Mucosa of descending colon (tissue), 3 donors: ENCODE results near the gene MARCHF2. TPM values are rescaled to one million over a fixed set of nuclear protein-coding genes. Genes with fewer than 3 reads are reported as not detected.

Experiments
- ATAC-seq: fragments of 200-7000 bp; cut with Tn5 transposase; one replicate; pipeline ENCODE4 v1.9.1; 2020; ENCODE audit warnings: mild to moderate bottlenecking, moderate library complexity
- DNase-seq, 3 donors: peaks; one replicate each; pipeline ENCODE4 v3.0.0-alpha.2; 2020
- H3K36me3 ChIP-seq: fragments of 200-600 bp; one replicate; pipeline ENCODE4 v1.8.0; 2021; ENCODE audit warnings: low read depth, mild to moderate bottlenecking
- H3K4me1 ChIP-seq: fragments of 200-600 bp; one replicate; pipeline ENCODE4 v1.8.0; 2021; ENCODE audit warnings: low read depth, mild to moderate bottlenecking
- H3K4me3 ChIP-seq: fragments of 200-600 bp; one replicate; pipeline ENCODE4 v1.8.0; 2021; ENCODE audit warnings: mild to moderate bottlenecking
- H3K9me3 ChIP-seq: fragments of 200-600 bp; one replicate; pipeline ENCODE4 v1.8.0; 2021; ENCODE audit warnings: mild to moderate bottlenecking
- intact Hi-C, 2 donors: fragments of 100-400 bp; cut with DNase I in 1 of 2; cut with micrococcal nuclease in 1 of 2; formaldehyde crosslinking; loops; one replicate each; pipeline versions ENCODE4 v1.11.0 to v1.11.1; 2022; cut with DNase I, micrococcal nuclease
- total RNA-seq, 3 donors: library from RNA; stranded (reverse); fragmentation: NEBNext Ultra II Directional in 2 of 3; extraction: Animal tissue kit (Norgen Biotek cat#: 25700) in 2 of 3; gene quantifications; one replicate each; pipeline versions ENCODE4 v1.2.1 to v1.2.4, GENCODE V29; 2021 to 2023
- TF ChIP-seq, protein P1 (sequence below): fragments of 200-600 bp; IDR thresholded peaks from one replicate; pipeline ENCODE4 v1.8.0; 2022; ENCODE audit warnings: antibody characterized with exemption, mild to moderate bottlenecking
- donor health status: DM: no; HTN: no; CAD: no; lungs with moderate emphysema.
- donor health status: DM: no; HTN: no; CAD: no.
- donor health status: DM: no; HTN: yes; CAD: no.

Gene MARCHF2
- total RNA-seq, 3 donors from 2014 or later: 27.2 to 62.0 (median 33.8) TPM

DNA sequence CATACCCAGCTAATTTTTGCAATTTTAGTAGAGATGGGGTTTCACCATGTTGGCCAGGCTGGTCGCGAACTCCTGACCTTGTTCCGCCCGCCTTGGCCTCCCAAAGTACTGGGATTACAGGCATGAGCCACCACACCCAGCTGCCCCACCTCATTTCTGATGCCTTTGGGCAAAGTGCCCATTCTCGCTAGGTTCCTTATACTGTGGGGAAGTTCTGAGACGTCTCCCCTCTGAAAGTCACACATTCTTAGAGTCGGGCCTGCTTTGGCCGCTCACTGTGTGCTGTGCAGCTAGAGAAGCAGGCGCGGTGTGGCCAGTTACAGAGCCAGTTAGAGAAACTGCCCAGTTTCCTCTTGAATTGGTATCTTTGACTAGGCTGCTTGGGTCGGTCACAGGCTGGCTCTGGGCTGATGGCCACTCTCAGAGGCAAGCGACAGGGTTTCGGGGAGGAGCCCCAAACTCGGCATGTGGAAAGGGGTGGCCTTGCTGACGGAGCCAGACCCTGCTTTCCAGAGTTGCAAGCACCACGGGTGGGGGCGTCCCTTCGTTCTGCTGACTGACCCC lies 71.3 kb downstream of the MARCHF2 start:
- H3K4me1 ChIP-seq: no peaks in the 10 kb centered on the region
- peaks cover 20% of the 10 kb centered on the region for H3K36me3 ChIP-seq
- TF ChIP-seq, protein P1, sequence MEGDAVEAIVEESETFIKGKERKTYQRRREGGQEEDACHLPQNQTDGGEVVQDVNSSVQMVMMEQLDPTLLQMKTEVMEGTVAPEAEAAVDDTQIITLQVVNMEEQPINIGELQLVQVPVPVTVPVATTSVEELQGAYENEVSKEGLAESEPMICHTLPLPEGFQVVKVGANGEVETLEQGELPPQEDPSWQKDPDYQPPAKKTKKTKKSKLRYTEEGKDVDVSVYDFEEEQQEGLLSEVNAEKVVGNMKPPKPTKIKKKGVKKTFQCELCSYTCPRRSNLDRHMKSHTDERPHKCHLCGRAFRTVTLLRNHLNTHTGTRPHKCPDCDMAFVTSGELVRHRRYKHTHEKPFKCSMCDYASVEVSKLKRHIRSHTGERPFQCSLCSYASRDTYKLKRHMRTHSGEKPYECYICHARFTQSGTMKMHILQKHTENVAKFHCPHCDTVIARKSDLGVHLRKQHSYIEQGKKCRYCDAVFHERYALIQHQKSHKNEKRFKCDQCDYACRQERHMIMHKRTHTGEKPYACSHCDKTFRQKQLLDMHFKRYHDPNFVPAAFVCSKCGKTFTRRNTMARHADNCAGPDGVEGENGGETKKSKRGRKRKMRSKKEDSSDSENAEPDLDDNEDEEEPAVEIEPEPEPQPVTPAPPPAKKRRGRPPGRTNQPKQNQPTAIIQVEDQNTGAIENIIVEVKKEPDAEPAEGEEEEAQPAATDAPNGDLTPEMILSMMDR: no peak
- peak; percentile 40 to 54 (median 51) for DNase-seq
- peak; percentile 34 for ATAC-seq
- intact Hi-C loops: loop anchor here in 1 of 2 donors (10.0 kb wide), 1 partner anchor 130 kb away; no protein-coding TSS in a partner anchor
- H3K4me3 ChIP-seq: no peak overlapping the region
- no peaks in the 10 kb centered on the region for H3K9me3 ChIP-seq

DNA sequence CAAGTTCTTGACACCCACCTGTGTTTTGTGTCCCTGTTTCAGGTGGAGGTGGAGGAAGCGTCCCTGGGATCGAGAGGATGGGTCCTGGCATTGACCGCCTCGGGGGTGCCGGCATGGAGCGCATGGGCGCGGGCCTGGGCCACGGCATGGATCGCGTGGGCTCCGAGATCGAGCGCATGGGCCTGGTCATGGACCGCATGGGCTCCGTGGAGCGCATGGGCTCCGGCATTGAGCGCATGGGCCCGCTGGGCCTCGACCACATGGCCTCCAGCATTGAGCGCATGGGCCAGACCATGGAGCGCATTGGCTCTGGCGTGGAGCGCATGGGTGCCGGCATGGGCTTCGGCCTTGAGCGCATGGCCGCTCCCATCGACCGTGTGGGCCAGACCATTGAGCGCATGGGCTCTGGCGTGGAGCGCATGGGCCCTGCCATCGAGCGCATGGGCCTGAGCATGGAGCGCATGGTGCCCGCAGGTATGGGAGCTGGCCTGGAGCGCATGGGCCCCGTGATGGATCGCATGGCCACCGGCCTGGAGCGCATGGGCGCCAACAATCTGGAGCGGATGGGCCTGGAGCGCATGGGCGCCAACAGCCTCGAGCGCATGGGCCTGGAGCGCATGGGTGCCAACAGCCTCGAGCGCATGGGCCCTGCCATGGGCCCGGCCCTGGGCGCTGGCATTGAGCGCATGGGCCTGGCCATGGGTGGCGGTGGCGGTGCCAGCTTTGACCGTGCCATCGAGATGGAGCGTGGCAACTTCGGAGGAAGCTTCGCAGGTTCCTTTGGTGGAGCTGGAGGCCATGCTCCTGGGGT lies 72.7 kb downstream of the MARCHF2 start:
- DNase-seq: peak in 1 of 3 donors; percentile 21
- Histone ChIP-seq H3K9me3 (no peaks in the 10 kb centered on the region), H3K36me3 (peaks cover 20% of the 10 kb centered on the region), H3K4me1 (no peaks in the 10 kb centered on the region), H3K4me3 (no peak overlapping the region)
- TF ChIP-seq, protein P1: no peak
- ATAC-seq: no peak
- intact Hi-C loops: loop anchor here in 1 of 2 donors (10.0 kb wide), 1 partner anchor 131 kb away; no protein-coding TSS in a partner anchor

DNA sequence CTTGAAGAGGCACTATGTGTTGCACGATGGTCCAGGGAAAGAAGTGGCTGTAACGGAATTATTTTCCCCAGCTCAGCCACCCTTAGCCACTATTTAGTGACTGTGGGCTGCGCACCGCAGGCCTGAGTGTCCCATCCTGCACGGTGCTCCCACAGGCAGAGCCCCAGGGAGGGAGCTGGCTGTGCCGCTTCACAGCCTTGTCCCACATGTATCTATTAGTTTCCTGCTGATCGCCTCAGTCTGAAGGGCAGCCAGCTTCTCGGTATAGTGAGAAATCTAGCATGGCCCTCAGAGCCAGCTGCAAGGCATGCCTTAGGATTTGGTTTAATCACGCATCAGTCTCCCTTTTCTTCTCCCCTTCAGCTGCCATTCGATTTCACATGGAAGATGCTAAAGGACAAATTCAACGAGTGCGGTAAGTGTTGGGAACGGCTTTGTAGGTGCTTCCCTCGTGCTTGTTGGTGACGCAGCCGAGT lies 73.6 kb downstream of the MARCHF2 start:
- intact Hi-C loops: loop anchor here in 1 of 2 donors (10.0 kb wide), 1 partner anchor 132 kb away; no protein-coding TSS in a partner anchor
- Histone ChIP-seq H3K4me3 (no peak overlapping the region), H3K36me3 (peaks cover 20% of the 10 kb centered on the region), H3K9me3 (no peaks in the 10 kb centered on the region), H3K4me1 (no peaks in the 10 kb centered on the region)
- ATAC-seq (no peak), DNase-seq (peak in 2 of 3 donors; percentile 15 to 23)
- TF ChIP-seq, protein P1: no peak

DNA sequence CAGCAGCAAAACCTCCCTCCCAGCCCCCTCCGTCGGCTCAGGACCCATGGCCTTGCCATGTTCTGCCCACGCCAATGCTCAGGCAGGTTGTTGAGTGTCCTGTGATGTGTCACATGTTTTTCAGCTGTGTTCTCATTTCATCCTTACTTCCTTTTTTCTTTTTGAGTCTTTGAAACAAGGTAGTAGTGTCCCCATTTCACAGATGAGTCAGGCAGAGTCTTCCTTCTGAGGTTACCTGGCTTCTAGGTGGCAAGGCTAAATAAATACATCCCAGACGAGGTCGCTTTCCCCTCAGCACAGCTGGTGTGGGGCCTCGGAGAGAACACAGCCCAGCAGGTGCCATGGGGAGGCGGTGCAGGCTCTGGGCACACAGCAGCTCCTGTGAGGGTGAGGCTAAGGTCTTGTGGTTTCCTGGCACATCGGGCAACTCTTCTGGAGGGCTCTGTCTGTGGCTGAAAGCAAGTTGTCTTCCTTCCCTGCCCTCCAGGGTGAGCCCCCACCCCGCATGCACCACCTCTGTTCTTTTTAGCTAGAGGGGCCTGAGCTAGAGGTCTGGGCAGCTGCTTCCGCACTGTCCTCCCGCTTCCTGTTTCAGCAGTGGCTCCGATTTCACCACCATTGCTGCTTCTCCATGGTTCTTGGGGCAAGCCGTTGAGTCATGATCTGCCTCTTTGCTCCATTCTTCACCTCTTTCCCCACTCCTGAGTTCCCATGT lies 74.2 kb downstream of the MARCHF2 start:
- DNase-seq (peak in 2 of 3 donors; percentile 31 to 62), ATAC-seq (peak; percentile 33)
- Histone ChIP-seq H3K4me1 (no peaks in the 10 kb centered on the region), H3K4me3 (no peak overlapping the region), H3K9me3 (no peaks in the 10 kb centered on the region), H3K36me3 (peaks cover 20% of the 10 kb centered on the region)
- TF ChIP-seq, protein P1: no peak
- intact Hi-C loops: loop anchor here in 1 of 2 donors (10.0 kb wide), 1 partner anchor 132 kb away; no protein-coding TSS in a partner anchor

DNA sequence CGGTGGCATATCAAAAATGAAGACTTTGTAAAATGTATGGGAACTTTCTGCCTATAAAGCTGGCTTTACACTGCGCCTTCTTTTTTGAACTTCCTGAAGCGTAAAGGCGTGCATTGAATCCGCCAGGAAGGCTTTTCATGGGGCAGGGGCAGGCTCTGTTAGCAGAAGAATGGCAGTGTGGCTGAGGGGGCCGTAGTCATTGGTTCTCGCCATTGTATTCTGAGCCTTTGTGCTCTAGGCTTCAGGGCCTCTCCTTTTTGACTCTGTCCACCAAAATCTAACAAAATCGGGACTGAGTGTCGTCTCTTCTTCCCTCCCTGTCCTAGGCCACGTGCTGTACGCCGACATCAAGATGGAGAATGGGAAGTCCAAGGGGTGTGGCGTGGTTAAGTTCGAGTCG lies 75.3 kb downstream of the MARCHF2 start:
- DNase-seq (peak in 2 of 3 donors; percentile 10 to 22), ATAC-seq (no peak)
- TF ChIP-seq, protein P1: no peak
- no peak overlapping the region for H3K4me3 ChIP-seq
- no peaks in the 10 kb centered on the region for H3K9me3 ChIP-seq
- peaks cover 20% of the 10 kb centered on the region for H3K36me3 ChIP-seq
- intact Hi-C loops: loop anchor here in 1 of 2 donors (10.0 kb wide), 1 partner anchor 134 kb away; no protein-coding TSS in a partner anchor
- no peaks in the 10 kb centered on the region for H3K4me1 ChIP-seq
